D721Med (cell line): ENCODE measurements around the gene ZNF865.
A peak's percentile ranks its signal among the peaks of the same experiment; 100 is the strongest.

Experiments used
- DNase-seq: peaks from one replicate; pipeline ENCODE4 v3.0.0; 2011; ENCODE audit warnings: low spot score; ENCODE audit not compliant: insufficient read length
- FAIRE-seq: peaks from 2 replicates; lab custom pipeline; 2011; peaks lifted over from hg19 to GRCh38; lab: Jason Lieb, UNC
- CTCF ChIP-seq: IDR thresholded peaks from 2 replicates; pipeline ENCODE4 v1.5.1; 2012; ENCODE audit warnings: mild to moderate bottlenecking, control low read depth; ENCODE audit not compliant: insufficient read depth; ENCODE audit errors: missing control alignments

Gene ZNF865

GRCh38 chr19:55584871-55585270 is 20.6 kb upstream of the ZNF865 start:
- no peak for FAIRE-seq
- no peak for TF ChIP-seq CTCF
- no peak for DNase-seq

GRCh38 chr19:55585658-55586339 is 19.6 kb upstream of the ZNF865 start:
- TF ChIP-seq CTCF: no peak
- DNase-seq (peak; percentile 70), FAIRE-seq (no peak)

- DNase-seq (peak; percentile 81), FAIRE-seq (no peak)
- no peak for TF ChIP-seq CTCF
Observed at GRCh38 chr19:55586976-55587668, 18.3 kb upstream of the ZNF865 start.

GRCh38 chr19:55588738-55589137 is 16.7 kb upstream of the ZNF865 start:
- FAIRE-seq (no peak), DNase-seq (no peak)
- TF ChIP-seq CTCF: no peak

GRCh38 chr19:55590109-55590508 is 15.3 kb upstream of the ZNF865 start:
- TF ChIP-seq CTCF: no peak
- FAIRE-seq (no peak), DNase-seq (no peak)

- no peak for TF ChIP-seq CTCF
- FAIRE-seq (no peak), DNase-seq (no peak)
Observed at GRCh38 chr19:55590617-55591016, 14.8 kb upstream of the ZNF865 start.

GRCh38 chr19:55591555-55591954 is 13.9 kb upstream of the ZNF865 start:
- FAIRE-seq (no peak), DNase-seq (no peak)
- no peak for TF ChIP-seq CTCF
